Esophagus squamous epithelium (tissue), 5 donors: ENCODE measurements around the gene NR2C2. TPM values are rescaled to one million over a fixed set of nuclear protein-coding genes. Genes with fewer than 3 reads are reported as not detected.

Experiments used
- DNase-seq: peaks from one replicate; lab custom pipeline; 2025; lab: John Stamatoyannopoulos, UW
- H3K27ac ChIP-seq, 4 donors: fragments of 200-600 bp; sonication (generic); one replicate each; pipeline ENCODE4 v1.5.1; 2016 to 2019; ENCODE audit warnings: mild to moderate bottlenecking in 1 of 4
- H3K27me3 ChIP-seq, 4 donors: fragments of 200-600 bp; sonication (generic); 1 replicate in 3 of 4; 2 replicates in 1 of 4; pipeline versions ENCODE4 v1.5.1 to v1.6.0; 2017 to 2021; ENCODE audit warnings: antibody characterized with exemption in 1 of 4
- H3K36me3 ChIP-seq, 3 donors: fragments of 200-600 bp; sonication (generic); one replicate each; pipeline ENCODE4 v1.5.1; 2016 to 2019
- H3K4me1 ChIP-seq, 3 donors: fragments of 200-600 bp; sonication (generic); one replicate each; pipeline ENCODE4 v1.5.1; 2017 to 2019
- H3K4me3 ChIP-seq, 4 donors: fragments of 200-600 bp; sonication (generic); 1 replicate in 3 of 4; 2 replicates in 1 of 4; pipeline ENCODE4 v1.5.1; 2016 to 2019; ENCODE audit warnings: mild to moderate bottlenecking in 2 of 4, moderate library complexity in 1 of 4
- H3K9me3 ChIP-seq, 3 donors: fragments of 200-600 bp; sonication (generic); one replicate each; pipeline ENCODE4 v1.5.1; 2016 to 2019
- POLR2A ChIP-seq, 4 donors: fragments of 450-650 bp; IDR thresholded peaks; one replicate each; pipeline ENCODE4 v1.6.1; 2017; ENCODE audit warnings: antibody characterized with exemption in 4 of 4, mild to moderate bottlenecking in 4 of 4, moderate library complexity in 3 of 4
- WGBS, 2 donors: methylation state at CpG; one replicate each; pipeline ENCODE4 v1.1.5; 2018; 5-methylcytosine and 5-hydroxymethylcytosine counted together
- intact Hi-C: fragments of 100-400 bp; cut with DNase I; formaldehyde crosslinking; loops from one replicate; pipeline ENCODE4 v1.15.0; 2022
- total RNA-seq, 4 donors: library from RNA; depleted of rRNA; stranded (reverse); fragments of >200 nt; gene quantifications; one replicate each; pipeline ENCODE4 v1.1.0, GENCODE V29; 2016
- TF ChIP-seq, protein P1 (sequence below), 6 experiments: fragments of 450-650 bp in 4 of 6; fragments of 200-600 bp in 2 of 6; sonication (generic) in 2 of 6; IDR thresholded peaks; one replicate each; pipeline ENCODE4 v1.5.1; 2016 to 2019; ENCODE audit warnings: antibody characterized with exemption in 6 of 6, mild to moderate bottlenecking in 4 of 6, moderate library complexity in 4 of 6
- donor health status: DM: yes; HTN: yes; CAD: no.

The NR2C2 gene
- total RNA-seq, 4 donors from 2014 or later, result 14.1 to 37.2 (median 26.3) TPM

- WGBS, 2 donors, result 46 to 79% methylated on average over 6 to 9 of the region's 9 CpGs
- H3K27me3 ChIP-seq, result no peaks in the 10 kb centered on the region
- H3K36me3 ChIP-seq, result peaks cover 0 to 20% (median 0%) of the 10 kb centered on the region in 3 donors
- DNase-seq, result no peak
- TF ChIP-seq, protein P1, sequence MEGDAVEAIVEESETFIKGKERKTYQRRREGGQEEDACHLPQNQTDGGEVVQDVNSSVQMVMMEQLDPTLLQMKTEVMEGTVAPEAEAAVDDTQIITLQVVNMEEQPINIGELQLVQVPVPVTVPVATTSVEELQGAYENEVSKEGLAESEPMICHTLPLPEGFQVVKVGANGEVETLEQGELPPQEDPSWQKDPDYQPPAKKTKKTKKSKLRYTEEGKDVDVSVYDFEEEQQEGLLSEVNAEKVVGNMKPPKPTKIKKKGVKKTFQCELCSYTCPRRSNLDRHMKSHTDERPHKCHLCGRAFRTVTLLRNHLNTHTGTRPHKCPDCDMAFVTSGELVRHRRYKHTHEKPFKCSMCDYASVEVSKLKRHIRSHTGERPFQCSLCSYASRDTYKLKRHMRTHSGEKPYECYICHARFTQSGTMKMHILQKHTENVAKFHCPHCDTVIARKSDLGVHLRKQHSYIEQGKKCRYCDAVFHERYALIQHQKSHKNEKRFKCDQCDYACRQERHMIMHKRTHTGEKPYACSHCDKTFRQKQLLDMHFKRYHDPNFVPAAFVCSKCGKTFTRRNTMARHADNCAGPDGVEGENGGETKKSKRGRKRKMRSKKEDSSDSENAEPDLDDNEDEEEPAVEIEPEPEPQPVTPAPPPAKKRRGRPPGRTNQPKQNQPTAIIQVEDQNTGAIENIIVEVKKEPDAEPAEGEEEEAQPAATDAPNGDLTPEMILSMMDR (IDR thresholded peaks at IDR 0.05), result peak in 5 of 6 experiments; percentile 46 to 70 (median 61)
- TF ChIP-seq POLR2A (IDR thresholded peaks at IDR 0.05), result no peak
- no peak overlapping the region for H3K4me3 ChIP-seq
- H3K27ac ChIP-seq, result no peak overlapping the region
- H3K9me3 ChIP-seq, result no peaks in the 10 kb centered on the region
- peaks cover 2 to 7% (median 3%) of the 10 kb centered on the region in 3 donors for H3K4me1 ChIP-seq
- intact Hi-C loops, result no loop called here
Observed at GRCh38 chr3:14925729-14926591, 21.4 kb upstream of the NR2C2 start.

GRCh38 chr3:14926592-14926991 lies 20.8 kb upstream of the NR2C2 start:
- Histone ChIP-seq H3K36me3 (peaks cover 0 to 20% (median 0%) of the 10 kb centered on the region in 3 donors), H3K27ac (no peak overlapping the region), H3K4me1 (peaks cover 0 to under 1% (median 0%) of the 10 kb centered on the region in 3 donors), H3K27me3 (no peaks in the 10 kb centered on the region), H3K4me3 (no peak overlapping the region), H3K9me3 (no peaks in the 10 kb centered on the region)
- DNase-seq, result no peak
- WGBS, 2 donors, result 50 to 69% methylated on average over 1 of the region's 1 CpG
- TF ChIP-seq, protein P1 (IDR thresholded peaks at IDR 0.05), result no peak
- TF ChIP-seq POLR2A (IDR thresholded peaks at IDR 0.05), result no peak
- intact Hi-C loops, result no loop called here

GRCh38 chr3:14927308-14927707 lies 20.1 kb upstream of the NR2C2 start:
- TF ChIP-seq, protein P1 (IDR thresholded peaks at IDR 0.05), result no peak
- TF ChIP-seq POLR2A (IDR thresholded peaks at IDR 0.05), result no peak
- intact Hi-C loops, result no loop called here

GRCh38 chr3:14929310-14930074 lies 17.9 kb upstream of the NR2C2 start:
- DNase-seq, result no peak
- Histone ChIP-seq H3K4me3 (no peak overlapping the region), H3K27me3 (no peaks in the 10 kb centered on the region), H3K36me3 (peaks cover 0 to 8% (median 0%) of the 10 kb centered on the region in 3 donors), H3K4me1 (no peaks in the 10 kb centered on the region), H3K9me3 (no peaks in the 10 kb centered on the region), H3K27ac (no peak overlapping the region)
- TF ChIP-seq POLR2A (IDR thresholded peaks at IDR 0.05), result no peak
- TF ChIP-seq, protein P1 (IDR thresholded peaks at IDR 0.05), result no peak
- WGBS, 2 donors, result 67 to 70% methylated on average over 2 of the region's 2 CpGs
- intact Hi-C loops, result no loop called here

More at GRCh38 chr3:14927308-14927707, 20.1 kb upstream of the NR2C2 start:
- H3K4me3 ChIP-seq, result no peak overlapping the region
- H3K27ac ChIP-seq, result no peak overlapping the region
- 89 to 95% methylated on average over 5 of the region's 5 CpGs for WGBS, 2 donors
- no peaks in the 10 kb centered on the region for H3K4me1 ChIP-seq
- H3K36me3 ChIP-seq, result peaks cover 0 to 15% (median 0%) of the 10 kb centered on the region in 3 donors
- DNase-seq, result no peak
- no peaks in the 10 kb centered on the region for H3K9me3 ChIP-seq
- H3K27me3 ChIP-seq, result no peaks in the 10 kb centered on the region
